ENCODE measurements around the gene ANKLE2. TPM values are rescaled to one million over a fixed set of nuclear protein-coding genes. Genes with fewer than 3 reads are reported as not detected.

Gene ANKLE2
- total and polyA plus RNA-seq, 2 of the 13 experiments (the other 11 are each of a cell fraction or from before 2014, with no cell fraction given): 35.3 to 37.1 TPM

DNA sequence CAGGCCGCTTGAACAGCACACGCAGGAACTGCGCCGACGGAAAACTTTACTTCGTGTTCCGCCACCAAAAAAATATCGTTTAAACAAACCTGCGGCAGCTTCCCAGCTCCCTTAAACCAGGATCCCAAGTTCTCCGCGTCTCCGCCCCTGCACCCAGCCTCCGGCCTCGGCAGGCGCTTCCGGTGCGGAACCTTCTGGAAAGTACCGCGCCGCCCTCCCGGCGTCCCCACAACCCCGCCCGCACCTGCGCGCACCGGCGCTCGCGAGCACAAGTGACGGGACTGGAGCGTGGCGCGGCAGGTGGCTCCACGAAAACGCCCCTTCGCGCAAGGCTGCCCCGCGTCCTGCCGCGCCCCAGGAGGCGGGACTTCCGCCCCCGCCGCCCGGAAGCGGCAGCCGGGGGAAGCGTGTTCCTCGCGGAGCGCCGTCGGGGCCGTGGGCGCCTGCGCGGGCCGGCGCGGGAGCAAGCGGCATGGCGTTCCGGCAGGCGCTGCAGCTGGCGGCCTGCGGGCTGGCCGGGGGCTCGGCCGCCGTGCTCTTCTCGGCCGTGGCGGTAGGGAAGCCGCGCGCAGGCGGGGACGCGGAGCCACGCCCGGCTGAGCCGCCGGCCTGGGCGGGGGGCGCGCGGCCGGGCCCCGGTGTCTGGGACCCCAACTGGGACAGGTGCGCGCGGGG, 51.1 kb downstream of the ANKLE2 start, which contains the start of gene PGAM5 (continued):
- 0 out of 2 replicates have a peak, but pooled peaks have one; percentile 16 for TF ChIP-seq ZNF780A (CRISPR knock-in tag; IDR thresholded peaks at IDR 0.05)
- TF ChIP-seq SRY (CRISPR knock-in tag; IDR thresholded peaks at IDR 0.05): peak; percentile 77; the same call in 1 of the 2 replicates
- TF ChIP-seq NR2F6 (IDR thresholded peaks at IDR 0.05): no peak
- TF ChIP-seq NR2F6 (CRISPR knock-in tag; IDR thresholded peaks at IDR 0.05): peak; percentile 56; the same call in 1 of the 2 replicates
- TF ChIP-seq, protein P1, sequence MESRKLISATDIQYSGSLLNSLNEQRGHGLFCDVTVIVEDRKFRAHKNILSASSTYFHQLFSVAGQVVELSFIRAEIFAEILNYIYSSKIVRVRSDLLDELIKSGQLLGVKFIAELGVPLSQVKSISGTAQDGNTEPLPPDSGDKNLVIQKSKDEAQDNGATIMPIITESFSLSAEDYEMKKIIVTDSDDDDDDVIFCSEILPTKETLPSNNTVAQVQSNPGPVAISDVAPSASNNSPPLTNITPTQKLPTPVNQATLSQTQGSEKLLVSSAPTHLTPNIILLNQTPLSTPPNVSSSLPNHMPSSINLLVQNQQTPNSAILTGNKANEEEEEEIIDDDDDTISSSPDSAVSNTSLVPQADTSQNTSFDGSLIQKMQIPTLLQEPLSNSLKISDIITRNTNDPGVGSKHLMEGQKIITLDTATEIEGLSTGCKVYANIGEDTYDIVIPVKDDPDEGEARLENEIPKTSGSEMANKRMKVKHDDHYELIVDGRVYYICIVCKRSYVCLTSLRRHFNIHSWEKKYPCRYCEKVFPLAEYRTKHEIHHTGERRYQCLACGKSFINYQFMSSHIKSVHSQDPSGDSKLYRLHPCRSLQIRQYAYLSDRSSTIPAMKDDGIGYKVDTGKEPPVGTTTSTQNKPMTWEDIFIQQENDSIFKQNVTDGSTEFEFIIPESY (CRISPR knock-in tag; IDR thresholded peaks at IDR 0.05): peak; percentile 65
- TF ChIP-seq ZNF720 (CRISPR knock-in tag; IDR thresholded peaks at IDR 0.05): no peak
- 0 out of 2 replicates have a peak, but pooled peaks have one; percentile 32 for TF ChIP-seq HCFC1 (IDR thresholded peaks at IDR 0.05; ENCODE audit: low read depth, low read length)
- TF ChIP-seq ZNF138 (CRISPR knock-in tag; IDR thresholded peaks at IDR 0.05; ENCODE audit: low read depth): no peak
- 0 out of 2 replicates have a peak, but pooled peaks have one; percentile 40 for TF ChIP-seq BCL6 (CRISPR knock-in tag; IDR thresholded peaks at IDR 0.05)
- TF ChIP-seq, protein P2, sequence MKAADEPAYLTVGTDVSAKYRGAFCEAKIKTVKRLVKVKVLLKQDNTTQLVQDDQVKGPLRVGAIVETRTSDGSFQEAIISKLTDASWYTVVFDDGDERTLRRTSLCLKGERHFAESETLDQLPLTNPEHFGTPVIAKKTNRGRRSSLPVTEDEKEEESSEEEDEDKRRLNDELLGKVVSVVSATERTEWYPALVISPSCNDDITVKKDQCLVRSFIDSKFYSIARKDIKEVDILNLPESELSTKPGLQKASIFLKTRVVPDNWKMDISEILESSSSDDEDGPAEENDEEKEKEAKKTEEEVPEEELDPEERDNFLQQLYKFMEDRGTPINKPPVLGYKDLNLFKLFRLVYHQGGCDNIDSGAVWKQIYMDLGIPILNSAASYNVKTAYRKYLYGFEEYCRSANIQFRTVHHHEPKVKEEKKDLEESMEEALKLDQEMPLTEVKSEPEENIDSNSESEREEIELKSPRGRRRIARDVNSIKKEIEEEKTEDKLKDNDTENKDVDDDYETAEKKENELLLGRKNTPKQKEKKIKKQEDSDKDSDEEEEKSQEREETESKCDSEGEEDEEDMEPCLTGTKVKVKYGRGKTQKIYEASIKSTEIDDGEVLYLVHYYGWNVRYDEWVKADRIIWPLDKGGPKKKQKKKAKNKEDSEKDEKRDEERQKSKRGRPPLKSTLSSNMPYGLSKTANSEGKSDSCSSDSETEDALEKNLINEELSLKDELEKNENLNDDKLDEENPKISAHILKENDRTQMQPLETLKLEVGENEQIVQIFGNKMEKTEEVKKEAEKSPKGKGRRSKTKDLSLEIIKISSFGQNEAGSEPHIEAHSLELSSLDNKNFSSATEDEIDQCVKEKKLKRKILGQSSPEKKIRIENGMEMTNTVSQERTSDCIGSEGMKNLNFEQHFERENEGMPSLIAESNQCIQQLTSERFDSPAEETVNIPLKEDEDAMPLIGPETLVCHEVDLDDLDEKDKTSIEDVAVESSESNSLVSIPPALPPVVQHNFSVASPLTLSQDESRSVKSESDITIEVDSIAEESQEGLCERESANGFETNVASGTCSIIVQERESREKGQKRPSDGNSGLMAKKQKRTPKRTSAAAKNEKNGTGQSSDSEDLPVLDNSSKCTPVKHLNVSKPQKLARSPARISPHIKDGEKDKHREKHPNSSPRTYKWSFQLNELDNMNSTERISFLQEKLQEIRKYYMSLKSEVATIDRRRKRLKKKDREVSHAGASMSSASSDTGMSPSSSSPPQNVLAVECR (CRISPR knock-in tag; IDR thresholded peaks at IDR 0.05; ENCODE audit: borderline replicate concordance): peak; percentile 90
- TF ChIP-seq ERF (CRISPR knock-in tag; IDR thresholded peaks at IDR 0.05): peak; percentile 78; the same call in 1 of the 2 replicates
- TF ChIP-seq NAIF1 (CRISPR knock-in tag; IDR thresholded peaks at IDR 0.05; ENCODE audit: borderline replicate concordance): peak; percentile 71; the same call in 1 of the 2 replicates
- TF ChIP-seq XRCC5 (optimal IDR thresholded peaks at IDR 0.05; ENCODE audit: low read length): peak; percentile 67
- peak; percentile 55 for TF ChIP-seq ZNF143 (CRISPR knock-in tag; IDR thresholded peaks at IDR 0.05)
- no peak for TF ChIP-seq ZNF530 (CRISPR knock-in tag; IDR thresholded peaks at IDR 0.05; ENCODE audit: low read depth)
- peak; percentile 73; the same call in 1 of the 2 replicates for TF ChIP-seq ZNF329 (CRISPR knock-in tag; IDR thresholded peaks at IDR 0.05; ENCODE audit: low read depth)
- TF ChIP-seq RFXAP (CRISPR knock-in tag; IDR thresholded peaks at IDR 0.05; ENCODE audit: borderline replicate concordance): peak; percentile 70; the same call in 1 of the 2 replicates
- TF ChIP-seq EED (CRISPR knock-in tag; IDR thresholded peaks at IDR 0.05): no peak
- no peak for TF ChIP-seq KLF13 (CRISPR knock-in tag; IDR thresholded peaks at IDR 0.05)
- peak; percentile 61; the same call in 1 of the 2 replicates for TF ChIP-seq JDP2 (CRISPR knock-in tag; IDR thresholded peaks at IDR 0.05; ENCODE audit: borderline replicate concordance)
- peak; percentile 83 for TF ChIP-seq RNF2 (conservative IDR thresholded peaks at IDR 0.05; ENCODE audit: low read depth)
- TF ChIP-seq ZNF124 (CRISPR knock-in tag; IDR thresholded peaks at IDR 0.05): 0 out of 2 replicates have a peak, but pooled peaks have one; percentile 67
- TF ChIP-seq, protein P3, sequence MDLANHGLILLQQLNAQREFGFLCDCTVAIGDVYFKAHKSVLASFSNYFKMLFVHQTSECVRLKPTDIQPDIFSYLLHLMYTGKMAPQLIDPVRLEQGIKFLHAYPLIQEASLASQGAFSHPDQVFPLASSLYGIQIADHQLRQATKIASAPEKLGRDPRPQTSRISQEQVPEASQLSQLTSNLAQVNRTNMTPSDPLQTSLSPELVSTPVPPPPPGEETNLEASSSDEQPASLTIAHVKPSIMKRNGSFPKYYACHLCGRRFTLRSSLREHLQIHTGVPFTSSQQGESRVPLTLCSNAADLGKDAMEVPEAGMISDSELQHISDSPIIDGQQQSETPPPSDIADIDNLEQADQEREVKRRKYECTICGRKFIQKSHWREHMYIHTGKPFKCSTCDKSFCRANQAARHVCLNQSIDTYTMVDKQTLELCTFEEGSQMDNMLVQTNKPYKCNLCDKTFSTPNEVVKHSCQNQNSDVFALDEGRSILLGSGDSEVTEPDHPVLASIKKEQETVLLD (CRISPR knock-in tag; IDR thresholded peaks at IDR 0.05; ENCODE audit: low read depth): peak; percentile 90
